NCI-H524 treated with DMSO at 0.1 percent for 48 hours (cell line): Measurements from ENCODE around the gene SCN2B.

Experiments
- DNase-seq: peaks from one replicate; lab custom pipeline; 2025; lab: John Stamatoyannopoulos, UW

The SCN2B gene

DNA sequence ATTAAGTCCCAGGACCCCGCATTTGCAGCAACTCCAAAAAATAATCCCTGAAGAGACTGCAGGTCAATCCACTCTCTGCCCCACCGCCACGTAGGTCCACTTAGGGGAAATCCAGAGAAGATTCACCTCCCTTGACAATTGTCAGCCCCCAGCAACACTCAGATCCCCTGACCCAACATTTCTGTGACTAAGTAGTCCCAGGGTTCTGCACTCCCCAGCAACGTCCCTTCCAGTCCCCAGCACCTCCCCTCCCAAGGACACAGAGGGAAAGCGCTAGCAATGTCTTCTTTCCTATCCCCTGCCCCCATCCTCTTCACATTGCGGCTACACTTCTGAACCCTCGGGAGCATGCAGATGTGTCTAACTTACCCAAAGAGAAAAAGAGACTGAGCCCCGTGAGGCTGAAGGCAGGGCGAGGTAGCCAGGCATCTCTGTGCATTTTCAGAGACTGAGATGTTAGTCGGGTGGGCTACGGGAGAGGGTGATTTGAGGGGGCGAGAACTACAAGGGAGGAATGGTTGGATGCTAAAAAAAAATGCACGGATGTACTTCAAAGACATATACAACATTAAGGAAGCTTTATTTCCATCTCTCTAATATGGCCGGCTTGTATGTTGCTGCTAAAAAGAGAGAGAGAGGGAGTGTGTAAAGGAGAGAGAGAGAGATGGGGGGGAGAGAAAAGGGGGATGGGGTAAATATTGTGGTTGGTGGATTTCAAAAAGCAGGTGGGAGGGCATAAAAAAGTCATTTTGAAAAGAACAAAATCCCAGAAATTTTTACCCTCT, at the start of gene SCN2B:
Gene SCN2B (minus strand): TSS at position 647 of the 785 bp plus-strand sequence. CDS start 208 bp downstream, at position 439.
- no peak for DNase-seq

DNA sequence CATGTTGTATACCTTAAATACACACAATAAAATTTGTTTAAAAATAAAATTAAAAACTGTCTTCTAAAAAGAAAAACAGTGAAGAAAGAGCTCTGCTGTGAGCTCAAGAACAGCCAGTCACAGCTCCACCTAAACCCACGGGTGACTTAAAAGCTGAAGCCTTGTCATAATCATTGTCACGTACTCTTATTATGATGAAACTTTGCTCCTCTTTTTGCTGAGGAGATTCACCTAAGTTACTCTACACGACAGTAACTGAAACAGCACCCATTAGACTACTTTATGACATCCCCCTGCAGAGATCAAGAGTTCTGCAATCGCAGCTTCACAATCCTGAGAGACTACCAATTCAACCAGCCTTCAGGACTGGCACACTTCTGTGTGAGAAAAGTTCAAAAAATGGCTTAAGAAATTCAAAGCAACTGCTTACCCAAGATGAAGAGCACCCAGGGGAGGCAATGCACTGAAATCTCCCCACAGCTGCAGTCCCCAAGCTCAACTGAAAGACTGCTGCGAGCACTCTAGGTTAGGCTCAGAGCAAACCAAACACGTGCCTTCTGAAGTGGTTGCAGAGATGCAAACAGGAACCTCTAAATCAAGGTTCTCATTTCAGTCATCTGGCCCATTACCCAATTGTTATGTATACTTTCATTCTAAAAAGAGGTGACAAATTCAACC, 48.2 kb upstream of the SCN2B start, which contains the start of gene JAML:
Gene JAML (minus strand): TSS at position 501 of the 678 bp plus-strand sequence. CDS start 10,145 bp downstream, outside the sequence.
- no peak for DNase-seq

- no peak for DNase-seq
These were observed 47.6 kb upstream of the SCN2B start for GRCh38 chr11:118223992-118224391.

GRCh38 chr11:118223570-118223969, 47.1 kb upstream of the SCN2B start:
- no peak for DNase-seq

DNA sequence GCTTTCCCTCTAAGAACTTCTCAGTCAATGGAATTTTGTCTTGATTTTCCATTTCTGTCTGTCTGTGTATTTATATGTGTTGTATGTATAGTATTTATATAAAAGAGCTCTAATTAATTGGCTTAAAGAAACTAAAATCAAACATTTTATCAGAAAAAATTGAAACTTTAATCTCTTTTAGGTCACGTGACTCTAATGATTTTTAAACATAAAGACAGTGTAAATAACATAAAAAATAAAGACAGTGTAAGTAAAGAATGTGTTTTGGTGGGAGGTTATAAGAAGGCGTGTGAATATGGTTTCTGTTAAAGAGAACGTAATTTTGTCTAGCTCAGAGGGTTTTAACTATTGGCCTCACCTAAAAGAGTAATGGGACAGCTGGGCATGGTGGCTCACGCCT, 46.0 kb upstream of the SCN2B start:
- DNase-seq = no peak

DNA sequence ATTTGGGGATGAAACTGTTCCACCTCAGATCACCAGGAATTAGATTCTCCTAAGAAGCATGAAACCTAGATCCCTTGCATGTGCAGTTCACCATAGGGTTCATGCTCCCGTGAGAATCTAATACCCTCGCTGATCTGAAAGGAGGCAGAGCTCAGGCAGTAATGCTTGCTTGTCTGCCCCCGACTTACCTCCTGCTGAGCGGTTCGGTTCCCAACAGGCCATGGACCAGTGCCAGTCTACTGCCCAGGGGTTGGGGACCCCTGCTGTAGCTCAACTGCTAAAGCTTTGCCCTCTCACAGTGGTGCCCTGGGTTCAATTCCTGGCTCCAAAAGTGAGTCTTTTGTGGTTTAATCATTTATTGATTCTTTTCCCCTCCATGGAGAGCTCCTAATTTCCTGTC, 45.0 kb upstream of the SCN2B start:
- DNase-seq = no peak

DNA sequence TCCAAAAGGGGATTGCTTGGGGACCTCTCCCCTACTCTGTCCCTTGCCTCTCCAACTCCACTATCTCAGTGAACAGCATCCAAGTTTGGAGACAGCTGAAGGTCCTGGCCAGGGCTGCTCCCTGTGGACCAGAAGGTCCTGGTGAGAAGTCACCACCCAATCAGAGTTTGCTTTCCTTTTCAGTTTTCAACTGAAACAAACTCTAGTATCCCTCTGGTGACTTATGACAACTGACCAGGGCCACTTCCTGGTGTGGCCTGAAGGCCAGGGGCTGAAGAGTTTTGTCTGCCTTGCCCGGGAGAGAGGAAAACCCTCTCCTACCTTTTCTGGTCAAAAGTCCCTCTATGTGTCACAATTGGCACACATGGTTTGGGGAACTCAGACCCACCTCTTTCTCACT, 43.3 kb upstream of the SCN2B start:
- no peak for DNase-seq

DNA sequence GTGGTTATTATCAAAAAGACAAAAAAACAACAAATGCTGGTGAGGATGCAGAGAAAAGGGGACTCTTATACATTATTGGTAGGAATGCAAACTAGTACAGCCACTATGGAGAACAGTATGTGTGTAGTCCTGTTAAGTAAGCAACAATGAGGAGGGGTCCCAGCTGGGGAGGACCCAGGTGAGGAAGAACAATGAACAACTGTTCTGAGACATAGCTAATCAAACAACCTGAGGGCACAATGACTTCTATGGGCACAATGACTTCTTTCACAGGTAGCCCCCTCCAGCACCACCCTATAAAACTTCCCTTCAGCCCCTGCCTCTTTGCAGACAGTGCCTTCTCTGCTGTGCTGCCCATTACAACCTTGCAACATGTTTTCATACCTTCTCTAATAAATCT, 42.8 kb upstream of the SCN2B start:
- DNase-seq = no peak

DNA sequence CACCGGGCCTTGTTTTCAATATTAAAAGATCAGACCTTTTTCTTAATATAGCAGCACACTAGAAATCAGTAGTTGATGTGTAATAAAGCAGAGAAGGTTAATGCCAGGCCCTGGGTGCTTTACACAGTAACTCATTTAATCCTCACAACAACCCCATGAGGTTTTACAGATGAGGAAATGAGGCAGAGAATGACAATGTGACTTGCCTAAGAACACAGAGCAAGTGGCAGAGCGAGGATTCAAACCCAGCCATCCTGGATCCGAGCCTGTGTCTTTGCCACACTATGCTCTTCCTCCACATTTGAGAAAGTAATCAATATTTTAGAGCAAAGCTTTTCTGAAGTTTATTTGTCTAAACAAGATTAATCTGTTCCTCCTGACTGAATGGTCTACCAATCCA, 41.1 kb upstream of the SCN2B start:
- no peak for DNase-seq

DNA sequence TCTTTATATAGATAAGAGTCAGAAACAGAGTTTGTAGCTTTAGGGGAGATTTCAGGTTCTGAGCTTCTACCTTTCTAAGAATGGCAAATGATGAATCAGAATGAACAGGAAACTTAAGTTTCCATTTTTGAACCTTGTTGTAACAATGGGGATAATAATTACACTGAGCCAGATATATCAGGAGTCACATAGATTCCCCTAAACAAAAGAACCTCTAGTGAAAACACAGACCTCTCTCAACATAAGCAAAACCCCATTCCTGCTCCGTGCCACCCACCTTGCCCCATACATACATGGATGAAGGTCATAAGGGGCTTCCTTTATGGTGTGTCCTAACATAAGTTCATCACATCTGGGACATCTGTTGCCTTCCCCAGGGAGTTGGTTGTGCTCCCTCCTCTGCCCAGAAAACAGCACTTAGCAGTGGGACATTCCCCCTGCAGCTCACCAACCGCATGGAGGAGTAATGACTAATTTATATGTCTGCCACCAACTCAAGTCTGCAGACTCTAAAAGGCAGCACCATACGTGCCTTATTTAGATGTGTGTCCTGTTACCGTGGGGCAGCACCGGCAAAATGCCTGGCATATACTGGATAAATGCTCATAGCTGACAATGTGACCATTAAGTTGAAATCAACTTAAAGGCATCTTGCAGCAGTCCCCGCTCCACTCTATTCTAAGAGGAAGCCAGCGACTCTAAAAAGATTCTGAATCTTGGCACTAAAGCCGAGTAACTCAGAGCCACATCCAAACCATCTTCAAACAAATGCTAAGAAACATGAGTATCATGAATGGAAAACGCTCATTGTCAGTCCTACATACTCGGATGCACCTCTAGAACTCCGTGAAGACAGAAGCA, 40.4 kb upstream of the SCN2B start:
- DNase-seq = no peak

- no peak for DNase-seq
These were observed 39.3 kb upstream of the SCN2B start for GRCh38 chr11:118215765-118216164.

DNA sequence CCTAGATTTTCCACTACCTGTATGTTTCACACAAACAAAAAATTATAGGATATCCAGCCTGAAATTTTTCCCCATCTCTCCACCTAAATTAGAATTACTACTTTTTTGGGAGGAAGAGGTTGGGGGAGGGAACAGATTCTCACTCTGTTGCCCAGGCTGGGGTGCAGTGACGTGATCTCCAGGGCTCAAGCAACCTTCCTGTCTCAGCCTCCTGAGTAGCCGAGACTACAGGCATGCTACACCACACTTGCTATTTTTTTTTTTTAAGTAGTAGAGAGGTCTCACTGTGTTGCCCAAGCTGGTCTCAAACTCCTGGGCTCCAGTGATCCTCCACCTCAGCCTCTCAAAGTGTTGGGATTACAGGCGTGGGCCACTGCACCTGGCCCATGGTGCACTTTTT, 38.8 kb upstream of the SCN2B start:
- no peak for DNase-seq

- DNase-seq = no peak
These were observed 37.9 kb upstream of the SCN2B start for GRCh38 chr11:118214210-118214914.

DNA sequence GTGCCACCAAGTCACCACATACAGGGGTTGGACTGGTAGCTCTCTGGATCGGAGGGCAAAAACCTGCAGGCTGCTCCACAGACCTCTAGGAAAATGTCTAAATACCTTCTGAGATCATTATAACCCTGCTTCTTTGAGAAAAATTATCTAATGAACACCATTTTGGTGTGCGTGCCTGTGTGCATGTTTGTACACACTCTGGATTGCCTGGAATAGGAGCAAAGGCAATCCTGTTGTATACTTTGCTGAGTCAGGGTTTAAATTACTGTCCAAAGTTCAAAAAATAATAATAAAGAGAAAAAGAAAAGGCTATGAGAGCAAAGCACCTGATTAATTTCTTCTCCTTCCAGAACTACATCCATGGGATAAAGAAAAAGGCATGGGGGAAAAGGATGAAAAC, 37.3 kb upstream of the SCN2B start:
- DNase-seq = no peak

- no peak for DNase-seq
These were observed 36.8 kb upstream of the SCN2B start for GRCh38 chr11:118213201-118213600.

GRCh38 chr11:118212781-118213191, 36.3 kb upstream of the SCN2B start:
- DNase-seq = no peak

DNA sequence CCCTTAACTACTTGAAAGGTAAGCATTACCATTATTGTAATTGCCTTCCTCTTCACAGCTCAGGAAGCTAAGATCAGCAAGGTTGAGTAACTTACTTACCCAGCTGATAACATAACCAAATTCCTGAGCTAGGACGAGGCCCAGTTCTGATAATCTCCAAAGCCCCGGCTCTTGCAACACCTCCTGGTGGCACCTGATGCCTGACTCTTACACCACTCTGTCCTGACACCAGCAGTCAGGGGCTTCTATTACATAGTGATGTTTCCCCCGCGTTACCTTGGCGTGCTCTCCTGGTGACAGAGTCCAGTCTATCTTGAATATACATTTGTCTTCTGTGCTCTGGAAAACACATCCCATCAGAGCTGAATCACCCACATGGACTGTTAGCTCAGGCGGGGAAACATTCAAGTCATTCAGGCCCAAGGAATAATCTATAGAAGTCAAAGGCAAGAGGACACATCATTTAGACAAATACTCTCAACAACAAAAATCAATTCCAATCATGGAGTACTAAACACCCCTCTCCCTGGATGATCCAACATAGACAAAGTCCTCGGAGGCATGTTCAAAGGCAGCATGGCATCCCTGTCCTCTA, 35.8 kb upstream of the SCN2B start:
- no peak for DNase-seq

DNA sequence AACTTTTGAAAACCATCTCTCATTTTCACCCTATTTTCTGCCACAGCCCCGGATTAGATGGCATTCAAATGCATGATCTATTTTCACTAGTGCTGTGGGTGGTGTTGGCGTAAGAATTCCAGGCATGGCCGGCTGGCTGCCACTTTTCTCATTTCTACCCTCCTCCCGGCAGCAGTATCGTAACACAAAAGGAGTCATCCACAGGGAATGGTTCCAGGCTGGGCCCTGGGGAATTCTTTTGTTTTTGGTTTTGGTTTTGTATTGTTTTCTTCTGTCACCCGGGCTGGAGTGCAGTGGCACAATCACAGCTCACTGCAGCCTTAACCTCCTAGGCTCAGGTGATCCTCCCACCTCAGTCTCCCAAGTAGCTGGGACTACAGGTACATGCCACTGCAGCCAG, 34.6 kb upstream of the SCN2B start:
- DNase-seq = no peak

DNA sequence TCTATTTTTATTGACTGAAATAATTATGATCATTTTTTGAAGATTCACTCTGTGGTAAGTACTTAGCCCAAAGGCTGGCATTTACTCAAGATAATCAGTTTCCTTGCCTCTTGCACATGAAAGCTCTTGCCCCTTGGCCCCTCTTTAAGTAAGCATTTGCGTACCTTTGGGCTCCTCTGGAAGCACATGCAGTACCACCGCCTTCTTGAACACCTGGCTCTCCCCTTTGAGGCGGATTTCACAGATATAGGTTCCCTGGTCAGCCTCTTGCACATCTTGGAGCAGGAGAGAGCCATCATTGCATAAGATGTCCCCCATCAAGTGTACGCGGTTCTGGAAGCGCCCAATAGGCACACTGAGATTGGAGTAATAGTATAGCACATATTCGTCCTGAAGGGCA, 33.9 kb upstream of the SCN2B start:
- DNase-seq = no peak

GRCh38 chr11:118209033-118209432, 32.6 kb upstream of the SCN2B start:
- DNase-seq = no peak

- no peak for DNase-seq
These were observed 30.6 kb upstream of the SCN2B start for GRCh38 chr11:118207079-118207478.
